ENCODE measurements around the gene PPP1R3G. TPM values are rescaled to one million over a fixed set of nuclear protein-coding genes. Genes with fewer than 3 reads are reported as not detected.
"Not testable (repeated sequence)": the region's sequence is repeated elsewhere in the genome, so short reads cannot be mapped to it uniquely, and the experiment has no call there.

Gene PPP1R3G
- total RNA-seq, 1 donor from 2014 or later: not detected

- intact Hi-C loops (cut with micrococcal nuclease): no loop called here
- DNase-seq (ENCODE audit: low spot score): no peak
- Mint-ChIP-seq H3K9me3 (no peaks in the 10 kb centered on the region), H3K4me3 (no peak overlapping the region), H3K27me3 (ENCODE audit: insufficient read depth) (peaks cover 2% of the 10 kb centered on the region), H3K4me1 (ENCODE audit: low read depth) (peaks cover 2% of the 10 kb centered on the region), H3K27ac (no peak overlapping the region), H3K36me3 (ENCODE audit: low read depth) (no peaks in the 10 kb centered on the region)
These were observed 26.9 kb upstream of the PPP1R3G start for GRCh38 chr6:5058254-5058653.

- intact Hi-C loops (cut with micrococcal nuclease): no loop called here
These were observed 25.9 kb upstream of the PPP1R3G start for GRCh38 chr6:5059036-5059896.

DNA sequence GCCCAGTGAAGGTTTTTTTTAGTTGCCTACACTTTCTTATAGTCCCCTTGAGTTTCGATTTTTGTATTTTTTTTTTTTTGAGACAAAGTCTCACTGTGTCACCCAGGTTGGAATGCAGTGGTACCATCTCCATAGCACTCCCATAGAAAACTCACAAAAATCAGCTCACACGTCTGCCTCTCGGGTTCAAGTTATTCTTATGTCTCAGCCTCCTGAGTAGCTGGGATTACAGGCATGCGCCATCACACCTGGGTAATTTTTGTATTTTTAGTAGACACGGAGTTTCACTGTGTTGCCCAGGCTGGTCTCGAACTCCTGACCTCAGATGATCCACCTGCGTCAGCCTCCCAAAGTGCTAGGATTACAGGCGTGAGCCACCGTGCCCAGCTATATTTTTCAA is 24.7 kb upstream of the PPP1R3G start:
- H3K9me3 Mint-ChIP-seq: not testable (repeated sequence)

More at GRCh38 chr6:5059036-5059896, 25.9 kb upstream of the PPP1R3G start:
- Mint-ChIP-seq H3K27me3 (ENCODE audit: insufficient read depth) (peaks cover 2% of the 10 kb centered on the region), H3K9me3 (no peaks in the 10 kb centered on the region), H3K27ac (no peak overlapping the region), H3K4me1 (ENCODE audit: low read depth) (no peaks in the 10 kb centered on the region), H3K4me3 (no peak overlapping the region), H3K36me3 (ENCODE audit: low read depth) (no peaks in the 10 kb centered on the region)
- no peak for DNase-seq (ENCODE audit: low spot score)

GRCh38 chr6:5061152-5061551 is 24.0 kb upstream of the PPP1R3G start:
- Mint-ChIP-seq H3K27ac (no peak overlapping the region), H3K9me3 (no peaks in the 10 kb centered on the region), H3K36me3 (ENCODE audit: low read depth) (no peaks in the 10 kb centered on the region), H3K4me1 (ENCODE audit: low read depth) (no peaks in the 10 kb centered on the region), H3K4me3 (no peak overlapping the region), H3K27me3 (ENCODE audit: insufficient read depth) (peaks cover 2% of the 10 kb centered on the region)
- no peak for DNase-seq (ENCODE audit: low spot score)
- intact Hi-C loops (cut with micrococcal nuclease): no loop called here

More for the DNA sequence above, 24.7 kb upstream of the PPP1R3G start:
- H3K27ac Mint-ChIP-seq; intact Hi-C loops (cut with micrococcal nuclease); H3K4me1 Mint-ChIP-seq (ENCODE audit: low read depth); H3K27me3 Mint-ChIP-seq (ENCODE audit: insufficient read depth); DNase-seq (ENCODE audit: low spot score); H3K4me3 Mint-ChIP-seq; H3K36me3 Mint-ChIP-seq (ENCODE audit: low read depth): not testable (repeated sequence)

- DNase-seq (ENCODE audit: low spot score): no peak
- intact Hi-C loops (cut with micrococcal nuclease): no loop called here
- Mint-ChIP-seq H3K36me3 (ENCODE audit: low read depth) (no peaks in the 10 kb centered on the region), H3K9me3 (no peaks in the 10 kb centered on the region), H3K4me1 (ENCODE audit: low read depth) (no peaks in the 10 kb centered on the region), H3K27ac (no peak overlapping the region), H3K4me3 (no peak overlapping the region), H3K27me3 (ENCODE audit: insufficient read depth) (peaks cover 2% of the 10 kb centered on the region)
These were observed 21.5 kb upstream of the PPP1R3G start for GRCh38 chr6:5063617-5064016.

DNA sequence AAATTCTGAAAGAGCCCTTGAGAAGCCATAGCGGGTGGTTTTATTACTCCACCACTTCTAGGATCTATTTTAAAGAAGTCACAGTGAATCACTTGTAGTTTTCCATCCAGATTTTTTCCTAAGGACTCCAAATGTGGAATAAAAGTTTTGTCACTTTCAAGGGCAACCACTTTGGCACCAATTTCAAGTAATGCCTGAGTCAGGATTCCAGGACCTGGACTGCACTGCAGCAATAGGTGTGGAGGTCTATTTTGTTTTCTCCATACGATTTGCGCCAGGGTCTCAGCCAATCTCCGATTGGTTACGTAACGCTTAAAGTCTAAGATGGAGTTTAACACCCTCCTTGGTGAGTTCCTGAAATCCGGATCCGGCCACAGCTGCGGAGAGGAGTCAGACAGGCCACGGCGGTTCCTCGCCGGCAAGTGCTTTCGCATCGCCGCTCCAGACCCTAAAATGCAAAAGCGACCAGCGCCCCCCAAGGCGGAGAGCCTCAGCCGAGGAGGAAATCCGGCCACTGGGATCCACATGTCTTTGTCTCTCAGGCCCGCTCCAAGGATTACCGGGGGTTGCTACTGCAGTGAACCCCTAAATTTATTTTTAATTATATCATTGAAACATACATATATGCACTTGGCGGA is 18.6 kb upstream of the PPP1R3G start:
- Mint-ChIP-seq H3K4me3 (no peak overlapping the region), H3K9me3 (no peaks in the 10 kb centered on the region), H3K27me3 (ENCODE audit: insufficient read depth) (peaks cover 2% of the 10 kb centered on the region), H3K27ac (no peak overlapping the region), H3K4me1 (ENCODE audit: low read depth) (no peaks in the 10 kb centered on the region), H3K36me3 (ENCODE audit: low read depth) (no peaks in the 10 kb centered on the region)
- intact Hi-C loops (cut with micrococcal nuclease): no loop called here
- no peak for DNase-seq (ENCODE audit: low spot score)

DNA sequence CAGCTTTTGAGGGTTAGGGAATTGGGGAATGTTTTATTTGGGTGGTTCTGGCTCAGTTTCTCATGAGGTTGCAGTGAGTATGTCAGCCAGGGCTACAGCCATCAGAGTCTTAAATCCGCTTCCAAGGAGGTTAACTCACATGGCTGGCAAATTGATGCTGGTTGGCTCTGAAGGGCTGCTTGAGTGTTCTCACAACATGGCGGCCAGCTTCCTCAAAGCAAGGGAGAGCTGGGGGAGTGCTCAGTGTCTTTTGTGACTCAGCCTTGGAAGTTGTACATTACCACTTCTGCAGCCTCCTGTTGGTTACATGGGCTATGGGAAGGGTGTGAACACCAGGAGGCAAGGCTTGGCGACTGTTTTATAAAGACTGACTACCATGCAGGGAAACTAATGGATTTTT is 17.8 kb upstream of the PPP1R3G start:
- Mint-ChIP-seq H3K4me3 (no peak overlapping the region), H3K4me1 (ENCODE audit: low read depth) (peaks cover 5% of the 10 kb centered on the region), H3K27ac (no peak overlapping the region), H3K9me3 (no peaks in the 10 kb centered on the region), H3K36me3 (ENCODE audit: low read depth) (no peaks in the 10 kb centered on the region), H3K27me3 (ENCODE audit: insufficient read depth) (peaks cover 2% of the 10 kb centered on the region)
- intact Hi-C loops (cut with micrococcal nuclease): no loop called here
- no peak for DNase-seq (ENCODE audit: low spot score)

DNA sequence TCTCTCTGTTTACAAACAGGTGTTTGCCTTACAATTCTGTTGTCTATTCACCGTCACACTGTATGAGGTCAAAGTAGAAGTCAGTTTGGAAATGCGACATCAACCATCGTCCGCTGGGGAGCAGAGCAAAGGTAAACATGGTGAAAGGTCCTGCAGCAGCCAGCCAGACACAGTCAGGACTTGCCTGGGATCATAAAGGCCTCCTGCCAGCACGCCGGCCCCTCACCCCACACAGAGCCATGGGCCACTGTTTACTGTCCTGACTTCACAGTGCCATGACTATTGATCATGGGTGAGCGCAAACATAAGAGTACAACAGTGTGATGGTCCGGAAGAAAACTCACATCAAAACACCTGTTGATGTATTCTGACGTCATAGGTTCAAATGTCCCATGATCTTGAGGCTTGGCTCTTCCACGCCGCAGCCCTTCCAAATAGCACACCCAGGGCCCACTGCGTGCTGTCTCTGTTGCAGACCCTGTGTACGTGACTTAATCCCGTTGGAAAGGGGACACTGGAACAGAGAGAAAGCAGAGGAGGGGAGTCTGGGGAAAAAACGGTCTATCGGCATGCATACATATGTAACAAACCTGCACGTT is 16.9 kb upstream of the PPP1R3G start:
- Mint-ChIP-seq H3K27me3 (ENCODE audit: insufficient read depth) (no peaks in the 10 kb centered on the region), H3K4me3 (no peak overlapping the region), H3K9me3 (no peaks in the 10 kb centered on the region), H3K36me3 (ENCODE audit: low read depth) (no peaks in the 10 kb centered on the region), H3K4me1 (ENCODE audit: low read depth) (peaks cover 9% of the 10 kb centered on the region), H3K27ac (no peak overlapping the region)
- intact Hi-C loops (cut with micrococcal nuclease): no loop called here
- DNase-seq (ENCODE audit: low spot score): no peak

- Mint-ChIP-seq H3K9me3 (no peaks in the 10 kb centered on the region), H3K27me3 (ENCODE audit: insufficient read depth) (peaks cover 6% of the 10 kb centered on the region), H3K36me3 (ENCODE audit: low read depth) (no peaks in the 10 kb centered on the region), H3K4me1 (ENCODE audit: low read depth) (peaks cover 9% of the 10 kb centered on the region), H3K27ac (no peak overlapping the region), H3K4me3 (no peak overlapping the region)
- no peak for DNase-seq (ENCODE audit: low spot score)
- intact Hi-C loops (cut with micrococcal nuclease): loop anchor here (5.0 kb wide), 1 partner anchor 69 kb away; the partner anchor contains the start of gene RPP40
These were observed 13.9 kb upstream of the PPP1R3G start for GRCh38 chr6:5071216-5071615.

- intact Hi-C loops (cut with micrococcal nuclease): loop anchor here (5.0 kb wide), 1 partner anchor 70 kb away; the partner anchor contains the start of gene RPP40
- DNase-seq (ENCODE audit: low spot score): no peak
- no peak overlapping the region for H3K4me3 Mint-ChIP-seq
- H3K4me1 Mint-ChIP-seq (ENCODE audit: low read depth): peaks cover 9% of the 10 kb centered on the region
- no peak overlapping the region for H3K27ac Mint-ChIP-seq
- H3K9me3 Mint-ChIP-seq: no peaks in the 10 kb centered on the region
- peaks cover 8% of the 10 kb centered on the region for H3K27me3 Mint-ChIP-seq (ENCODE audit: insufficient read depth)
- H3K36me3 Mint-ChIP-seq (ENCODE audit: low read depth): no peaks in the 10 kb centered on the region
These were observed 12.7 kb upstream of the PPP1R3G start for GRCh38 chr6:5072440-5072839.

- intact Hi-C loops (cut with micrococcal nuclease): loop anchor here (5.0 kb wide), 1 partner anchor 72 kb away; the partner anchor contains the start of gene RPP40
- no peaks in the 10 kb centered on the region for H3K36me3 Mint-ChIP-seq (ENCODE audit: low read depth)
- DNase-seq (ENCODE audit: low spot score): no peak
- peaks cover 8% of the 10 kb centered on the region for H3K27me3 Mint-ChIP-seq (ENCODE audit: insufficient read depth)
- no peaks in the 10 kb centered on the region for H3K9me3 Mint-ChIP-seq
- H3K4me1 Mint-ChIP-seq (ENCODE audit: low read depth): peaks cover 9% of the 10 kb centered on the region
- no peak overlapping the region for H3K27ac Mint-ChIP-seq
- H3K4me3 Mint-ChIP-seq: no peak overlapping the region
These were observed 11.1 kb upstream of the PPP1R3G start for GRCh38 chr6:5073992-5074391.

DNA sequence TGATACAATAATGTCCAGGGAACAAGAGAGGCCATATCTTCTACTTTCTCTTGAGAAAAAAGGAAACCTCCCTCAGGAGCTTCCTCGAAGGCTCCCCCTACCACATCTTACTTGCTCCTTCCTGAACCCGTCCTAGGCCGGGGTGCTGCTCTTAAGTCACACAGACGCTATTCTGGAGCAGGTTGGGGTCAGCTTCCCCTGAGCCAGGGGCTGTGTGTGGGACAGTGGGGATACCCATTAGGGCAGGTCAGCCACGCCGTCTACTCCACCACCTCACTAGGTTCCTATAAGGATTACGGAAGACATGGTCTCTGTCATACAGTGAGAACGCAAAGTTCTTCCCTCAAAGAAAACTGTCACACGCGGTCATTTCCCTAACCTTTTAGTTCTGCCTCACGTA is 8.2 kb upstream of the PPP1R3G start:
- Mint-ChIP-seq H3K27ac (no peak overlapping the region), H3K27me3 (ENCODE audit: insufficient read depth) (peaks cover 24% of the 10 kb centered on the region), H3K4me3 (no peak overlapping the region), H3K9me3 (no peaks in the 10 kb centered on the region), H3K4me1 (ENCODE audit: low read depth) (peaks cover 7% of the 10 kb centered on the region), H3K36me3 (ENCODE audit: low read depth) (no peaks in the 10 kb centered on the region)
- intact Hi-C loops (cut with micrococcal nuclease): no loop called here
- DNase-seq (ENCODE audit: low spot score): no peak

- Mint-ChIP-seq H3K4me3 (no peak overlapping the region), H3K27me3 (ENCODE audit: insufficient read depth) (peaks cover 27% of the 10 kb centered on the region), H3K4me1 (ENCODE audit: low read depth) (no peaks in the 10 kb centered on the region), H3K36me3 (ENCODE audit: low read depth) (no peaks in the 10 kb centered on the region), H3K9me3 (no peaks in the 10 kb centered on the region), H3K27ac (no peak overlapping the region)
- intact Hi-C loops (cut with micrococcal nuclease): no loop called here
- DNase-seq (ENCODE audit: low spot score): no peak
These were observed 6.9 kb upstream of the PPP1R3G start for GRCh38 chr6:5078121-5078669.

All from activated T-helper 1 cell treated with anti-CD3 and anti-CD28 coated beads, Interleukin-12 subunit alpha, Interleukin-12 subunit beta, Interleukin-2, Interleukin-4 antibody, amounts not matched to agents 30 ng/mL and 10 ng/mL and 1 ng/mL, durations not matched to agents 14 hours and 24 hours and 36 hours (primary cell).